Osteoblast (primary cell): ENCODE data around the gene SMOC1. TPM values are rescaled to one million over a fixed set of nuclear protein-coding genes. Genes with fewer than 3 reads are reported as not detected.

Source experiments
- DNase-seq: peaks from one replicate; pipeline ENCODE4 v3.0.0; 2011; ENCODE audit warnings: low spot score, mixed read lengths; ENCODE audit not compliant: insufficient read length; ENCODE audit errors: missing footprints
- H2AFZ ChIP-seq: 2 replicates; pipeline ENCODE4 v1.6.0; 2011; ENCODE audit warnings: mild to moderate bottlenecking, low read length
- H3K27ac ChIP-seq: 2 replicates; pipeline ENCODE4 v1.5.1; 2011; ENCODE audit warnings: mild to moderate bottlenecking, low read depth, low read length, moderate library complexity
- H3K27me3 ChIP-seq: 2 replicates; pipeline ENCODE4 v1.6.0; 2012; ENCODE audit warnings: mild to moderate bottlenecking, control low read depth, inconsistent platforms, low read length, moderate library complexity; ENCODE audit not compliant: insufficient read depth
- H3K36me3 ChIP-seq: 2 replicates; pipeline ENCODE4 v1.5.1; 2011; ENCODE audit warnings: mild to moderate bottlenecking, low read length, control low read depth, moderate library complexity; ENCODE audit not compliant: insufficient read depth
- H3K4me1 ChIP-seq: 2 replicates; pipeline ENCODE4 v1.5.1; 2011; ENCODE audit warnings: mild to moderate bottlenecking, low read length, control low read depth, moderate library complexity; ENCODE audit not compliant: insufficient read depth
- H3K4me2 ChIP-seq: 2 replicates; pipeline ENCODE4 v1.6.0; 2011; ENCODE audit warnings: mild to moderate bottlenecking, low read length; ENCODE audit not compliant: insufficient read depth
- H3K4me3 ChIP-seq: fragments of 200-600 bp; sonication (generic); 3 replicates; pipeline ENCODE4 v1.5.1; 2012; ENCODE audit warnings: mild to moderate bottlenecking, low read length, inconsistent platforms; ENCODE audit not compliant: insufficient read depth
- H3K79me2 ChIP-seq: 2 replicates; pipeline ENCODE4 v1.6.0; 2012; ENCODE audit warnings: mild to moderate bottlenecking, low read length, control low read depth, inconsistent platforms; ENCODE audit not compliant: insufficient read depth
- H3K9me3 ChIP-seq: 2 replicates; pipeline ENCODE4 v1.5.1; 2011; ENCODE audit warnings: low read depth, low read length, control low read depth
- H4K20me1 ChIP-seq: 2 replicates; pipeline ENCODE4 v1.6.0; 2012; ENCODE audit warnings: mild to moderate bottlenecking, low read length, control low read depth; ENCODE audit not compliant: insufficient read depth
- CTCF ChIP-seq: IDR thresholded peaks from 2 replicates; pipeline ENCODE4 v1.5.1; 2011; ENCODE audit warnings: mild to moderate bottlenecking, low read depth, low read length, moderate library complexity; ENCODE audit errors: extremely low read depth
- total RNA-seq: library from RNA; depleted of rRNA; stranded (reverse); fragments of >200 nt; gene quantifications from 2 replicates; pipeline ENCODE4 v1.2.3, GENCODE V29; 2012

Gene SMOC1
- total RNA-seq, 1 donor, result 25.7 TPM

GRCh38 chr14:69993326-69993725, 114.1 kb downstream of the SMOC1 start:
- Histone ChIP-seq H4K20me1 (no peaks in the 10 kb centered on the region), H2AFZ (no peak overlapping the region), H3K27ac (no peak overlapping the region), H3K27me3 (no peaks in the 10 kb centered on the region), H3K36me3 (no peaks in the 10 kb centered on the region), H3K4me2 (no peak overlapping the region), H3K4me3 (no peak overlapping the region), H3K79me2 (no peaks in the 10 kb centered on the region), H3K4me1 (peaks cover 7% of the 10 kb centered on the region), H3K9me3 (no peaks in the 10 kb centered on the region)
- no peak for TF ChIP-seq CTCF
- DNase-seq, result no peak

GRCh38 chr14:69994002-69994401, 114.8 kb downstream of the SMOC1 start:
- peaks cover 13% of the 10 kb centered on the region for H3K4me1 ChIP-seq

GRCh38 chr14:69996216-69996615, 117.0 kb downstream of the SMOC1 start:
- TF ChIP-seq CTCF, result no peak
- Histone ChIP-seq H2AFZ (no peak overlapping the region), H3K4me1 (peaks cover 34% of the 10 kb centered on the region), H3K79me2 (no peaks in the 10 kb centered on the region), H3K4me2 (no peak overlapping the region), H3K4me3 (no peak overlapping the region), H3K9me3 (no peaks in the 10 kb centered on the region), H3K27ac (peak overlapping the region; percentile 94), H4K20me1 (no peaks in the 10 kb centered on the region), H3K36me3 (no peaks in the 10 kb centered on the region), H3K27me3 (no peaks in the 10 kb centered on the region)
- DNase-seq, result no peak

More at GRCh38 chr14:69994002-69994401, 114.8 kb downstream of the SMOC1 start:
- peak overlapping the region; percentile 36 for H2AFZ ChIP-seq
- no peaks in the 10 kb centered on the region for H3K79me2 ChIP-seq
- H4K20me1 ChIP-seq, result no peaks in the 10 kb centered on the region
- no peak for TF ChIP-seq CTCF
- no peak overlapping the region for H3K27ac ChIP-seq
- DNase-seq, result no peak
- H3K4me2 ChIP-seq, result no peak overlapping the region
- no peaks in the 10 kb centered on the region for H3K27me3 ChIP-seq
- H3K36me3 ChIP-seq, result no peaks in the 10 kb centered on the region
- H3K9me3 ChIP-seq, result no peaks in the 10 kb centered on the region
- H3K4me3 ChIP-seq, result no peak overlapping the region

GRCh38 chr14:69997849-69998248, 118.6 kb downstream of the SMOC1 start:
- H3K9me3 ChIP-seq, result no peaks in the 10 kb centered on the region
- H3K4me2 ChIP-seq, result peak overlapping the region; percentile 16

More at GRCh38 chr14:69997849-69998248, 118.6 kb downstream of the SMOC1 start:
- peak; percentile 51 for DNase-seq
- H3K27ac ChIP-seq, result peak overlapping the region; percentile 94
- H4K20me1 ChIP-seq, result no peaks in the 10 kb centered on the region
- TF ChIP-seq CTCF, result no peak
- H3K27me3 ChIP-seq, result no peaks in the 10 kb centered on the region
- no peaks in the 10 kb centered on the region for H3K79me2 ChIP-seq
- no peak overlapping the region for H3K4me3 ChIP-seq
- peaks cover 35% of the 10 kb centered on the region for H3K4me1 ChIP-seq
- no peaks in the 10 kb centered on the region for H3K36me3 ChIP-seq
- H2AFZ ChIP-seq, result no peak overlapping the region
